Gastroesophageal sphincter (tissue), 4 donors: Measurements from ENCODE around the gene GPX4. TPM values are rescaled to one million over a fixed set of nuclear protein-coding genes. Genes with fewer than 3 reads are reported as not detected.

Source experiments
- ATAC-seq: fragments of 150-250 bp; one replicate; pipeline ENCODE4 v1.9.1; 2016; ENCODE audit warnings: mild to moderate bottlenecking, moderate library complexity
- H3K27ac ChIP-seq, 4 donors: fragments of 200-600 bp; sonication (generic) in 3 of 4; 1 replicate in 3 of 4; 2 replicates in 1 of 4; pipeline ENCODE4 v1.5.1; 2016 to 2019
- H3K27me3 ChIP-seq: fragments of 200-600 bp; sonication (generic); one replicate; pipeline ENCODE4 v1.5.1; 2019
- H3K36me3 ChIP-seq, 2 donors: fragments of 200-600 bp; sonication (generic); one replicate each; pipeline ENCODE4 v1.5.1; 2019; ENCODE audit warnings: control low read depth in 1 of 2
- H3K4me1 ChIP-seq, 3 donors: fragments of 200-600 bp; sonication (generic); 1 replicate in 2 of 3; 2 replicates in 1 of 3; pipeline ENCODE4 v1.5.1; 2016 to 2019; ENCODE audit warnings: control low read depth in 2 of 3
- H3K4me3 ChIP-seq, 2 donors: fragments of 200-600 bp; sonication (generic); one replicate each; pipeline ENCODE4 v1.5.1; 2019; ENCODE audit warnings: mild to moderate bottlenecking in 1 of 2, moderate library complexity in 1 of 2
- H3K9me3 ChIP-seq, 3 donors: fragments of 200-600 bp; sonication (generic); one replicate each; pipeline ENCODE4 v1.5.1; 2017 to 2019; ENCODE audit warnings: control low read depth in 2 of 3
- EP300 ChIP-seq: sonication (generic); formaldehyde crosslinking; IDR thresholded peaks from one replicate; pipeline ENCODE4 v1.6.1; 2017; ENCODE audit warnings: antibody characterized with exemption, mild to moderate bottlenecking
- POLR2A ChIP-seq, 2 donors: fragments of 450-650 bp; IDR thresholded peaks; one replicate each; pipeline ENCODE4 v1.6.1; 2017; ENCODE audit warnings: antibody characterized with exemption in 2 of 2, mild to moderate bottlenecking in 2 of 2, moderate library complexity in 1 of 2
- POLR2AphosphoS5 ChIP-seq: sonication (generic); formaldehyde crosslinking; IDR thresholded peaks from one replicate; pipeline ENCODE4 v1.6.1; 2017; ENCODE audit warnings: antibody characterized with exemption
- WGBS, 2 donors: methylation state at CpG; one replicate each; pipeline ENCODE4 v1.1.5; 2018; ENCODE audit warnings: low coverage in 1 of 2; 5-methylcytosine and 5-hydroxymethylcytosine counted together
- total RNA-seq, 4 donors: library from RNA; depleted of rRNA; stranded (reverse); fragments of >200 nt; gene quantifications; one replicate each; pipeline ENCODE4 v1.1.0, GENCODE V29; 2016
- TF ChIP-seq, protein P1 (sequence below), 4 experiments: fragments of 200-600 bp in 2 of 4; fragments of 450-650 bp in 2 of 4; sonication (generic) in 1 of 4; IDR thresholded peaks; one replicate each; pipeline ENCODE4 v1.5.1; 2017 to 2019; ENCODE audit warnings: antibody characterized with exemption in 4 of 4, mild to moderate bottlenecking in 2 of 4, moderate library complexity in 2 of 4

The GPX4 gene
- total RNA-seq, 4 donors from 2014 or later, result 311 to 452 (median 349) TPM

GRCh38 chr19:1117654-1118053, 13.9 kb downstream of the GPX4 start:
- Histone ChIP-seq H3K9me3 (no peaks in the 10 kb centered on the region), H3K4me1 (peaks cover 0 to 17% (median 13%) of the 10 kb centered on the region in 3 donors), H3K4me3 (no peak overlapping the region), H3K36me3 (peaks cover 0 to 95% of the 10 kb centered on the region in 2 donors), H3K27me3 (no peaks in the 10 kb centered on the region), H3K27ac (no peak overlapping the region)
- ATAC-seq, result no peak
- TF ChIP-seq POLR2A (IDR thresholded peaks at IDR 0.05), result no peak
- TF ChIP-seq EP300, result no peak
- TF ChIP-seq, protein P1, sequence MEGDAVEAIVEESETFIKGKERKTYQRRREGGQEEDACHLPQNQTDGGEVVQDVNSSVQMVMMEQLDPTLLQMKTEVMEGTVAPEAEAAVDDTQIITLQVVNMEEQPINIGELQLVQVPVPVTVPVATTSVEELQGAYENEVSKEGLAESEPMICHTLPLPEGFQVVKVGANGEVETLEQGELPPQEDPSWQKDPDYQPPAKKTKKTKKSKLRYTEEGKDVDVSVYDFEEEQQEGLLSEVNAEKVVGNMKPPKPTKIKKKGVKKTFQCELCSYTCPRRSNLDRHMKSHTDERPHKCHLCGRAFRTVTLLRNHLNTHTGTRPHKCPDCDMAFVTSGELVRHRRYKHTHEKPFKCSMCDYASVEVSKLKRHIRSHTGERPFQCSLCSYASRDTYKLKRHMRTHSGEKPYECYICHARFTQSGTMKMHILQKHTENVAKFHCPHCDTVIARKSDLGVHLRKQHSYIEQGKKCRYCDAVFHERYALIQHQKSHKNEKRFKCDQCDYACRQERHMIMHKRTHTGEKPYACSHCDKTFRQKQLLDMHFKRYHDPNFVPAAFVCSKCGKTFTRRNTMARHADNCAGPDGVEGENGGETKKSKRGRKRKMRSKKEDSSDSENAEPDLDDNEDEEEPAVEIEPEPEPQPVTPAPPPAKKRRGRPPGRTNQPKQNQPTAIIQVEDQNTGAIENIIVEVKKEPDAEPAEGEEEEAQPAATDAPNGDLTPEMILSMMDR (IDR thresholded peaks at IDR 0.05), result no peak
- no peak for TF ChIP-seq POLR2AphosphoS5
- no CpG with 5 or more reads among the region's 16 CpGs for WGBS, 2 donors

DNA sequence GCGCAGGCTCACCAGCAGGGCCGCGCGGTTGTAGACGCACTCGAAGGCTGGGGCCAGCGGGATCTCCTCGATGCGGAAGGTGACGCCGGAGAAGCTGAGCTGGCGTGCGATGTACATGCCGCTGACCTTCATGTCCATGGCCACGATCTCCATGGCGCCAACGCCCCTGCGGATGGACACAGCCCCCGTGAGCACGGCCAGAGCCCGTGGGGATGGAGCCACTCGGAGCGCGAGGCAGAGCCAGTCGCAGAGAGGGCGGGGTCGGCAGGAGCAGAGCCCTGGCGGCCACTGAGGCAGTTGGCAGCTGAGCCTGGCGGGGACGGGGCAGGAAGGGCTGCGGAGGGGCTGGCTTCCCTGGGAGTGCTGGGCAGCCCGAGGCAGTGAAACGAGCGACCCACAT, 15.2 kb downstream of the GPX4 start:
- H3K27ac ChIP-seq, result no peak overlapping the region
- TF ChIP-seq POLR2AphosphoS5, result peak; percentile 22
- TF ChIP-seq, protein P1 (IDR thresholded peaks at IDR 0.05), result no peak
- no peaks in the 10 kb centered on the region for H3K27me3 ChIP-seq
- 95% methylated on average over 12 of the region's 34 CpGs; no CpG with 5 or more reads in 1 of the 2 donors for WGBS, 2 donors
- H3K4me1 ChIP-seq, result peaks cover 0 to 17% (median under 1%) of the 10 kb centered on the region in 3 donors
- H3K36me3 ChIP-seq, result peaks cover 0 to 100% of the 10 kb centered on the region in 2 donors
- no peak for ATAC-seq
- no peaks in the 10 kb centered on the region for H3K9me3 ChIP-seq
- no peak overlapping the region for H3K4me3 ChIP-seq

- H3K36me3 ChIP-seq, result peaks cover 0 to 100% of the 10 kb centered on the region in 2 donors
Measured at GRCh38 chr19:1119475-1120217, 15.9 kb downstream of the GPX4 start.

GRCh38 chr19:1121395-1121794, 17.6 kb downstream of the GPX4 start:
- H3K27me3 ChIP-seq, result no peaks in the 10 kb centered on the region
- no peak for ATAC-seq
- TF ChIP-seq EP300 (no peak), POLR2AphosphoS5 (no peak), POLR2A (IDR thresholded peaks at IDR 0.05) (no peak)
- TF ChIP-seq, protein P1 (IDR thresholded peaks at IDR 0.05), result no peak
- H3K9me3 ChIP-seq, result no peaks in the 10 kb centered on the region
- H3K4me3 ChIP-seq, result no peak overlapping the region
- peaks cover 0 to 100% of the 10 kb centered on the region in 2 donors for H3K36me3 ChIP-seq
- WGBS, 2 donors, result 100% methylated on average over 2 of the region's 10 CpGs; no CpG with 5 or more reads in 1 of the 2 donors
- peaks cover 0 to 27% (median 0%) of the 10 kb centered on the region in 3 donors for H3K4me1 ChIP-seq
- no peak overlapping the region for H3K27ac ChIP-seq

More at GRCh38 chr19:1119475-1120217, 15.9 kb downstream of the GPX4 start:
- Histone ChIP-seq H3K4me1 (peaks cover 0 to 20% (median 0%) of the 10 kb centered on the region in 3 donors), H3K9me3 (no peaks in the 10 kb centered on the region), H3K27ac (no peak overlapping the region), H3K27me3 (no peaks in the 10 kb centered on the region), H3K4me3 (no peak overlapping the region)
- ATAC-seq, result no peak
- TF ChIP-seq POLR2A (IDR thresholded peaks at IDR 0.05) (no peak), POLR2AphosphoS5 (peak; percentile 10)
- 54 to 80% methylated on average over 2 to 6 of the region's 50 CpGs for WGBS, 2 donors

DNA sequence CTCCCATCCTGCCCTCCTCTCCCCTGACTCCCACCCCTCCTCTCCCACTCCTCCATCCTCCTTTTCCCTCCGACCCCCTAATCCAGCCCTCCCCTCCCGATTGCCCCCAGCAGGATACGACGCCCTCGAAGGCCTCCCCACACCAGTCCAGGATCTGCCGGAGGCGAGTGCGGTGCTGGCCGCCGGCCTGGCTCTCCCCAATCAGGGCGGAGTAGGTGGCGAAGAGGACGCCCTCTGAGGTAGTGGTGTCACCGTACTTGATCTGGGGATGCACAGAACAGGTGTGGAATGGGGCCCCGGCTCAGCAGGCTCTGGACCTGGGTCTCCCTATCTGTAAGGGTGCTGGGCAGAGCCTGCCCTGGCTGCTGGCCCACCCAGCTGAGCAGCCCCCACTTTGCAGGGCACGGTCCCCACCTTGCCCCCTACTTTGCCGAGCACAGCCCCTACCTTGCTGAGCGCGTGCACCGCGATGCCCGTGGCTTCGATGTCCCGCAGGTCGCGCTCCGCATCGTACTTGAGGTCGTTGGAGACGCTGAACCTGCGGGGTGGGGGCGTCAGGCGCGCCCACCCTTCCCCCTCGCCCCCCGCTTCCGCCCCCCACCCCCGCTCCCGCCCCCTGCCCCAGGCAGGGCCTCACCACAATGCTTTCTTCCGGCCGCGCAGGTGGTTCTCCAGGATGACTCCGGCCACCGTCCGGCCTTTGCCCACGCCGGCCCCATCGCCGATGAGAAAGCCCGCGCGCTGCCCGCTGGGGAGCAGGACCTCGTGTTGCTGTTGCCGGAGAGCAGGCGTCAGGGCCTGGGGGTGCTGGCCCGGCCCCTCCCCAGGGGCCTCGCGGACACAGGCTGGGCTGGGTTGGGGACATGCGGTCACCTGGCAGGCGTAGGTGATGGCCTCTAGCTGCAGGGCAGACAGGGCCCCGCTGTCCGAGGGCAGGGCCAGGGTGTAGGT, 18.5 kb downstream of the GPX4 start:
- Histone ChIP-seq H3K27ac (no peak overlapping the region), H3K4me3 (no peak overlapping the region), H3K4me1 (peaks cover 0 to 34% (median 0%) of the 10 kb centered on the region in 3 donors), H3K27me3 (no peaks in the 10 kb centered on the region), H3K9me3 (no peaks in the 10 kb centered on the region), H3K36me3 (peaks cover 0 to 100% of the 10 kb centered on the region in 2 donors)
- TF ChIP-seq POLR2A (IDR thresholded peaks at IDR 0.05) (no peak), POLR2AphosphoS5 (no peak), EP300 (no peak)
- TF ChIP-seq, protein P1 (IDR thresholded peaks at IDR 0.05), result no peak
- 100% methylated on average over 4 of the region's 63 CpGs; no CpG with 5 or more reads in 1 of the 2 donors for WGBS, 2 donors
- no peak for ATAC-seq
